ENCODE measurements around the gene HAO1. TPM values are rescaled to one million over a fixed set of nuclear protein-coding genes. Genes with fewer than 3 reads are reported as not detected.

The HAO1 gene
- total RNA-seq, 1 donor from 2014 or later: 0.20 TPM

DNA sequence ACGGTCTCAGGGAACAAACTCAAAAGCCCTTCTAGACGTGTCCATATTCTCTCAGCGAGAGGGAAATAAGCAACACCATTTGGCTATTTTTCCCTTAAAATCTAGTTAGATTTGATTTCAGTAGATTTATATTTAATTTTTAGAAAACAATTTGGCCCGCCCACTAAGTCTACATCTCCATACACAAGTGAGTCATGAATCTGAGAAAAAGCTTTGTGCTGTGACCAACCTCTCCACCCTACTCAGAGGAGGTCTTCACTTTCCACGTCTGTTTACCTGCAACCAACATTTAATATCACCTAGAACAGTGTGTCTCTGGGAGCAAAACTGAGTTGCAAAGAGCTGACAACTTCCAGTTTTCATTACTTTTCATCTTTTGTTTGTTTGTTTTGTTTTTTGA, 48.6 kb downstream of the HAO1 start:
- no peak overlapping the region for H3K4me3 Mint-ChIP-seq (ENCODE audit: unreplicated experiment)
- Histone ChIP-seq H3K4me3 (ENCODE audit: insufficient read depth, low read depth, low read length) (no peak overlapping the region), H2AFZ (ENCODE audit: low read depth, low read length) (no peak overlapping the region), H4K20me1 (ENCODE audit: insufficient read depth, low read length) (no peaks in the 10 kb centered on the region), H3K27ac (ENCODE audit: low read depth, low read length) (no peak overlapping the region), H3K79me2 (ENCODE audit: insufficient read depth, low read length) (no peaks in the 10 kb centered on the region), H3K4me1 (ENCODE audit: insufficient read depth, low read length) (no peaks in the 10 kb centered on the region), H3K36me3 (ENCODE audit: insufficient read depth, low read length) (no peaks in the 10 kb centered on the region), H3K4me2 (ENCODE audit: low read length) (no peak overlapping the region), H3K9me3 (ENCODE audit: insufficient read depth, low read depth, low read length) (no peaks in the 10 kb centered on the region), H3K27me3 (ENCODE audit: insufficient read depth, low read length) (no peaks in the 10 kb centered on the region), H3K9ac (ENCODE audit: low read length) (no peak overlapping the region)
- peaks cover 4% of the 10 kb centered on the region for H3K9me3 Mint-ChIP-seq (ENCODE audit: unreplicated experiment)
- H3K4me1 Mint-ChIP-seq (ENCODE audit: low read depth, unreplicated experiment): no peaks in the 10 kb centered on the region
- no peaks in the 10 kb centered on the region for H3K27me3 Mint-ChIP-seq (ENCODE audit: low read depth, unreplicated experiment)
- DNase-seq (ENCODE audit: low read depth) (no peak), FAIRE-seq (no peak)
- TF ChIP-seq, protein P1, sequence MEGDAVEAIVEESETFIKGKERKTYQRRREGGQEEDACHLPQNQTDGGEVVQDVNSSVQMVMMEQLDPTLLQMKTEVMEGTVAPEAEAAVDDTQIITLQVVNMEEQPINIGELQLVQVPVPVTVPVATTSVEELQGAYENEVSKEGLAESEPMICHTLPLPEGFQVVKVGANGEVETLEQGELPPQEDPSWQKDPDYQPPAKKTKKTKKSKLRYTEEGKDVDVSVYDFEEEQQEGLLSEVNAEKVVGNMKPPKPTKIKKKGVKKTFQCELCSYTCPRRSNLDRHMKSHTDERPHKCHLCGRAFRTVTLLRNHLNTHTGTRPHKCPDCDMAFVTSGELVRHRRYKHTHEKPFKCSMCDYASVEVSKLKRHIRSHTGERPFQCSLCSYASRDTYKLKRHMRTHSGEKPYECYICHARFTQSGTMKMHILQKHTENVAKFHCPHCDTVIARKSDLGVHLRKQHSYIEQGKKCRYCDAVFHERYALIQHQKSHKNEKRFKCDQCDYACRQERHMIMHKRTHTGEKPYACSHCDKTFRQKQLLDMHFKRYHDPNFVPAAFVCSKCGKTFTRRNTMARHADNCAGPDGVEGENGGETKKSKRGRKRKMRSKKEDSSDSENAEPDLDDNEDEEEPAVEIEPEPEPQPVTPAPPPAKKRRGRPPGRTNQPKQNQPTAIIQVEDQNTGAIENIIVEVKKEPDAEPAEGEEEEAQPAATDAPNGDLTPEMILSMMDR (IDR thresholded peaks at IDR 0.05; ENCODE audit: insufficient read depth, low read depth, low read length): no peak
- TF ChIP-seq EZH2 (IDR thresholded peaks at IDR 0.05; ENCODE audit: insufficient read depth, low read length): no peak
- no peak overlapping the region for H3K27ac Mint-ChIP-seq (ENCODE audit: unreplicated experiment)
- no peaks in the 10 kb centered on the region for H3K36me3 Mint-ChIP-seq (ENCODE audit: low read depth, unreplicated experiment)

DNA sequence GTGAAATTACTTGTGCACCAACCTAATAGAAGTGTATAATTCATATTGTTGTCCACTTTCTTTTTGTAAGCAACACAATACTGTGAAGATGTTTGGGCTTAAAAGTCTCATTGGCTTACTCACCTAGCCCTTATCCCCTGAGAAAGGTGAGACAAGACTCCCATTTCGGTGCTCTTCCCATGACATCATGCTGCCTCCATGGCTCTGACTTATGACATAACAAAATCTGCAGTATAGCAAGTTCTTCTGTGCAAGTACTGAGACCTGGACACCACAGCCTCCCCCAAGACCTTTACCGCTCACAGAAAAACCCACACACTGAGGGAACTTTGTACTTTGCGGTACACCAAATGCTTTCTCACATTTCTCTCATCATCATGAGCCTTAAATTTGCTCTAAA, 50.5 kb downstream of the HAO1 start:
- Mint-ChIP-seq H3K4me3 (ENCODE audit: unreplicated experiment) (no peak overlapping the region), H3K27me3 (ENCODE audit: low read depth, unreplicated experiment) (no peaks in the 10 kb centered on the region), H3K9me3 (ENCODE audit: unreplicated experiment) (peaks cover 4% of the 10 kb centered on the region), H3K27ac (ENCODE audit: unreplicated experiment) (no peak overlapping the region), H3K4me1 (ENCODE audit: low read depth, unreplicated experiment) (no peaks in the 10 kb centered on the region), H3K36me3 (ENCODE audit: low read depth, unreplicated experiment) (no peaks in the 10 kb centered on the region)
- DNase-seq (ENCODE audit: low read depth) (no peak), FAIRE-seq (no peak)
- H2AFZ ChIP-seq (ENCODE audit: low read depth, low read length): no peak overlapping the region
- no peaks in the 10 kb centered on the region for H3K79me2 ChIP-seq (ENCODE audit: insufficient read depth, low read length)
- H3K27ac ChIP-seq (ENCODE audit: low read depth, low read length): no peak overlapping the region
- no peak overlapping the region for H3K4me3 ChIP-seq (ENCODE audit: insufficient read depth, low read depth, low read length)
- H3K27me3 ChIP-seq (ENCODE audit: insufficient read depth, low read length): no peaks in the 10 kb centered on the region
- no peaks in the 10 kb centered on the region for H3K36me3 ChIP-seq (ENCODE audit: insufficient read depth, low read length)
- H3K4me1 ChIP-seq (ENCODE audit: insufficient read depth, low read length): no peaks in the 10 kb centered on the region
- no peaks in the 10 kb centered on the region for H3K9me3 ChIP-seq (ENCODE audit: insufficient read depth, low read depth, low read length)
- H3K4me2 ChIP-seq (ENCODE audit: low read length): no peak overlapping the region
- H4K20me1 ChIP-seq (ENCODE audit: insufficient read depth, low read length): no peaks in the 10 kb centered on the region
- TF ChIP-seq, protein P1 (IDR thresholded peaks at IDR 0.05; ENCODE audit: insufficient read depth, low read depth, low read length): no peak
- no peak for TF ChIP-seq EZH2 (IDR thresholded peaks at IDR 0.05; ENCODE audit: insufficient read depth, low read length)
- no peak overlapping the region for H3K9ac ChIP-seq (ENCODE audit: low read length)

DNA sequence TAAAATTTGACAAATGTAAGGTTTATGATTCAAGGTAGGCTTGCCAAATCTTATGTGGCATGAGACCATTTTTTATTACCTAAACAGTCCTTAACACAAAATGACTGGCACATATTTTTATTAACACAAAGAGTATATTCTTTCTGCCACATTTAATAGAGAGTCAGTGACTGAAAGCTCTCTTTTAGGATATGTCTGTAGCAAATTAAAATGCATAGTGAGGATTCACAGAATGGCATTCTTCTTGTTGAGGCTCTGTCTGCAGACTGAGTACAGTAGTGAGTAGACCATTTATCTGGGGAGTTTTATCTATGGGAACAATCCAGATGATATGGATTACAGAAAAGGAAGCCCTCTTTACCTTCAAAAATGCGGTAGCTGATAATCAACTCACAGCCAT, 56.5 kb downstream of the HAO1 start:
- Histone ChIP-seq H3K36me3 (ENCODE audit: insufficient read depth, low read length) (no peaks in the 10 kb centered on the region), H3K4me3 (ENCODE audit: insufficient read depth, low read depth, low read length) (no peak overlapping the region), H3K4me2 (ENCODE audit: low read length) (no peak overlapping the region), H3K9me3 (ENCODE audit: insufficient read depth, low read depth, low read length) (no peaks in the 10 kb centered on the region), H4K20me1 (ENCODE audit: insufficient read depth, low read length) (no peaks in the 10 kb centered on the region), H3K9ac (ENCODE audit: low read length) (no peak overlapping the region), H3K4me1 (ENCODE audit: insufficient read depth, low read length) (no peaks in the 10 kb centered on the region), H3K79me2 (ENCODE audit: insufficient read depth, low read length) (no peaks in the 10 kb centered on the region), H3K27me3 (ENCODE audit: insufficient read depth, low read length) (no peaks in the 10 kb centered on the region), H2AFZ (ENCODE audit: low read depth, low read length) (no peak overlapping the region), H3K27ac (ENCODE audit: low read depth, low read length) (no peak overlapping the region)
- H3K9me3 Mint-ChIP-seq (ENCODE audit: unreplicated experiment): no peaks in the 10 kb centered on the region
- H3K4me3 Mint-ChIP-seq (ENCODE audit: unreplicated experiment): no peak overlapping the region
- no peak overlapping the region for H3K27ac Mint-ChIP-seq (ENCODE audit: unreplicated experiment)
- H3K27me3 Mint-ChIP-seq (ENCODE audit: low read depth, unreplicated experiment): no peaks in the 10 kb centered on the region
- DNase-seq (ENCODE audit: low read depth): no peak
- no peaks in the 10 kb centered on the region for H3K36me3 Mint-ChIP-seq (ENCODE audit: low read depth, unreplicated experiment)
- TF ChIP-seq, protein P1 (IDR thresholded peaks at IDR 0.05; ENCODE audit: insufficient read depth, low read depth, low read length): no peak
- no peak for TF ChIP-seq EZH2 (IDR thresholded peaks at IDR 0.05; ENCODE audit: insufficient read depth, low read length)
- FAIRE-seq: no peak
- H3K4me1 Mint-ChIP-seq (ENCODE audit: low read depth, unreplicated experiment): no peaks in the 10 kb centered on the region
